WTC11 (cell line): ENCODE measurements around the gene ACTA2. TPM values are rescaled to one million over a fixed set of nuclear protein-coding genes. Genes with fewer than 3 reads are reported as not detected.

Source experiments
- ATAC-seq: fragments of 200-7000 bp; cut with Tn5 transposase; 2 replicates; pipeline ENCODE4 v1.10.0; 2021; ENCODE audit warnings: mild to moderate bottlenecking, moderate library complexity
- CTCF ChIA-PET: fragments of 300-600 bp; sonication (Branson Sonifier 250); formaldehyde crosslinking; loops from one replicate; lab custom pipeline; 2021; ENCODE audit warnings: antibody characterized with exemption; lab: Charles Lee
- POLR2A ChIA-PET: fragments of 350-600 bp; sonication (Branson Sonifier 250); formaldehyde crosslinking; loops from one replicate; lab custom pipeline; 2021; ENCODE audit warnings: antibody characterized with exemption; lab: Charles Lee
- DNase-seq: peaks from one replicate; pipeline ENCODE4 v3.0.0; 2021; ENCODE audit warnings: low spot score
- H3K27ac Mint-ChIP-seq: 2 replicates; pipeline ENCODE4 v1.8.0; 2021; ENCODE audit warnings: mixed read lengths
- H3K27me3 Mint-ChIP-seq: 2 replicates; pipeline ENCODE4 v1.8.0; 2021; ENCODE audit warnings: low read depth, mild to moderate bottlenecking, moderate library complexity, mixed read lengths
- H3K36me3 Mint-ChIP-seq: 2 replicates; pipeline ENCODE4 v1.8.0; 2021; ENCODE audit warnings: mixed read lengths
- H3K4me1 Mint-ChIP-seq: 2 replicates; pipeline ENCODE4 v1.8.0; 2022; ENCODE audit warnings: mixed read lengths
- H3K4me3 Mint-ChIP-seq: 2 replicates; pipeline ENCODE4 v1.8.0; 2021; ENCODE audit warnings: mild to moderate bottlenecking, moderate library complexity, mixed read lengths
- H3K9me3 Mint-ChIP-seq: 2 replicates; pipeline ENCODE4 v1.8.0; 2021; ENCODE audit warnings: mixed read lengths
- ATF1 ChIP-seq: sonication (generic); formaldehyde crosslinking; IDR thresholded peaks from 2 replicates; pipeline ENCODE4 v1.8.1; 2023; ENCODE audit warnings: mild to moderate bottlenecking, moderate library complexity, missing genetic modification reagents
- CREM ChIP-seq: sonication (generic); formaldehyde crosslinking; IDR thresholded peaks from 2 replicates; pipeline ENCODE4 v1.8.1; 2022; ENCODE audit warnings: mild to moderate bottlenecking, missing genetic modification reagents, moderate library complexity
- CTCF ChIP-seq: fragments of 200-600 bp; IDR thresholded peaks from 2 replicates; pipeline ENCODE4 v1.8.0; 2022; ENCODE audit warnings: antibody characterized with exemption
- ELF4 ChIP-seq: sonication (generic); formaldehyde crosslinking; IDR thresholded peaks from 2 replicates; pipeline ENCODE4 v1.8.1; 2022; ENCODE audit warnings: low read depth, mild to moderate bottlenecking, moderate library complexity, missing genetic modification reagents
- EMX1 ChIP-seq: fragments of 250-450 bp; sonication (Bioruptor Pico); IDR thresholded peaks from 2 replicates; pipeline ENCODE4 v1.8.0; 2021; ENCODE audit warnings: mild to moderate bottlenecking
- ESRRA ChIP-seq: sonication (generic); formaldehyde crosslinking; IDR thresholded peaks from 2 replicates; pipeline ENCODE4 v1.8.1; 2022; ENCODE audit warnings: mild to moderate bottlenecking, missing genetic modification reagents, borderline replicate concordance
- FOXP1 ChIP-seq: sonication (generic); formaldehyde crosslinking; IDR thresholded peaks from 2 replicates; pipeline ENCODE4 v1.8.0; 2022; ENCODE audit warnings: missing genetic modification reagents, mild to moderate bottlenecking, moderate library complexity, borderline replicate concordance
- HMGA2 ChIP-seq: fragments of 250-450 bp; sonication (Bioruptor Pico); IDR thresholded peaks from 2 replicates; pipeline ENCODE4 v1.4.0; 2021; ENCODE audit warnings: mild to moderate bottlenecking, moderate library complexity
- IRF1 ChIP-seq: sonication (generic); formaldehyde crosslinking; IDR thresholded peaks from 2 replicates; pipeline ENCODE4 v1.8.0; 2023; ENCODE audit warnings: missing genetic modification reagents
- JAZF1 ChIP-seq: fragments of 250-450 bp; sonication (Bioruptor Pico); IDR thresholded peaks from 2 replicates; pipeline ENCODE4 v1.9.0; 2021; ENCODE audit warnings: moderate library complexity, mild to moderate bottlenecking, inconsistent platforms
- MXD4 ChIP-seq: fragments of 250-450 bp; sonication (Bioruptor Pico); IDR thresholded peaks from 2 replicates; pipeline ENCODE4 v1.8.0; 2021; ENCODE audit warnings: mild to moderate bottlenecking, moderate library complexity, borderline replicate concordance
- NFATC4 ChIP-seq: fragments of 250-450 bp; sonication (Bioruptor Pico); IDR thresholded peaks from 2 replicates; pipeline ENCODE4 v1.9.0; 2021; ENCODE audit warnings: mild to moderate bottlenecking
- NFE2L1 ChIP-seq: sonication (generic); formaldehyde crosslinking; IDR thresholded peaks from 2 replicates; pipeline ENCODE4 v1.8.1; 2023; ENCODE audit warnings: missing genetic modification reagents
- OVOL2 ChIP-seq: fragments of 250-450 bp; sonication (Bioruptor Pico); IDR thresholded peaks from 2 replicates; pipeline ENCODE4 v1.9.0; 2021; ENCODE audit warnings: mild to moderate bottlenecking, borderline replicate concordance
- RELA ChIP-seq: sonication (generic); formaldehyde crosslinking; IDR thresholded peaks from 2 replicates; pipeline ENCODE4 v1.8.1; 2022; ENCODE audit warnings: missing genetic modification reagents, mild to moderate bottlenecking, borderline replicate concordance
- STAT6 ChIP-seq: sonication (generic); formaldehyde crosslinking; conservative IDR thresholded peaks from 2 replicates; pipeline ENCODE4 v1.8.1; 2023; ENCODE audit warnings: mild to moderate bottlenecking, low read depth, missing genetic modification reagents, moderate library complexity
- TEAD1 ChIP-seq: sonication (generic); formaldehyde crosslinking; IDR thresholded peaks from 2 replicates; pipeline ENCODE4 v1.8.0; 2022; ENCODE audit warnings: mild to moderate bottlenecking, missing genetic modification reagents
- TP53 ChIP-seq: sonication (generic); formaldehyde crosslinking; IDR thresholded peaks from 2 replicates; pipeline ENCODE4 v1.8.1; 2023; ENCODE audit warnings: mild to moderate bottlenecking, missing genetic modification reagents
- USF1 ChIP-seq: sonication (generic); formaldehyde crosslinking; IDR thresholded peaks from 2 replicates; pipeline ENCODE4 v1.8.0; 2022; ENCODE audit warnings: mild to moderate bottlenecking, missing genetic modification reagents
- ZBTB21 ChIP-seq: sonication (generic); formaldehyde crosslinking; IDR thresholded peaks from 2 replicates; pipeline ENCODE4 v1.8.1; 2023; ENCODE audit warnings: mild to moderate bottlenecking, missing genetic modification reagents, borderline replicate concordance
- ZNF138 ChIP-seq: sonication (generic); formaldehyde crosslinking; conservative IDR thresholded peaks from 2 replicates; pipeline ENCODE4 v1.8.1; 2022; ENCODE audit warnings: mild to moderate bottlenecking, moderate library complexity, missing genetic modification reagents
- ZNF219 ChIP-seq: sonication (generic); formaldehyde crosslinking; IDR thresholded peaks from 2 replicates; pipeline ENCODE4 v1.8.0; 2023; ENCODE audit warnings: missing genetic modification reagents, mild to moderate bottlenecking, borderline replicate concordance
- ZNF396 ChIP-seq: fragments of 250-450 bp; sonication (Bioruptor Pico); IDR thresholded peaks from 2 replicates; pipeline ENCODE4 v1.8.0; 2021; ENCODE audit warnings: mild to moderate bottlenecking, moderate library complexity, borderline replicate concordance
- ZNF512 ChIP-seq: sonication (generic); formaldehyde crosslinking; IDR thresholded peaks from 2 replicates; pipeline ENCODE4 v1.8.1; 2022; ENCODE audit warnings: missing genetic modification reagents, borderline replicate concordance
- ZSCAN18 ChIP-seq: fragments of 250-450 bp; sonication (Bioruptor Pico); IDR thresholded peaks from 2 replicates; pipeline ENCODE4 v2.1.2; 2022; ENCODE audit warnings: mild to moderate bottlenecking, moderate library complexity
- total RNA-seq: library from RNA; stranded (reverse); gene quantifications from 3 replicates; pipeline ENCODE4 v1.2.3, GENCODE V29; 2021

ACTA2 gene
- total RNA-seq, 1 experiment from 2014 or later = 4.4 TPM

GRCh38 chr10:88911851-88912250 lies 40.7 kb downstream of the ACTA2 start (continued):
- TF ChIP-seq ZNF396 (CRISPR knock-in tag) = no peak
- TF ChIP-seq OVOL2 (CRISPR knock-in tag) = no peak
- TF ChIP-seq FOXP1 (CRISPR knock-in tag) = no peak
- no peak for TF ChIP-seq HMGA2 (CRISPR knock-in tag)
- TF ChIP-seq TEAD1 (CRISPR knock-in tag) = no peak
- no peak for TF ChIP-seq CTCF
- no peak for TF ChIP-seq MXD4 (CRISPR knock-in tag)
- TF ChIP-seq ZNF138 (CRISPR knock-in tag) = no peak
- no peak for TF ChIP-seq EMX1 (CRISPR knock-in tag)
- TF ChIP-seq USF1 (CRISPR knock-in tag) = no peak
- TF ChIP-seq ELF4 (CRISPR knock-in tag) = no peak

GRCh38 chr10:88911116-88911515 lies 41.5 kb downstream of the ACTA2 start:
- no peak overlapping the region for H3K4me3 Mint-ChIP-seq
- ATAC-seq (no peak), DNase-seq (no peak)
- CTCF ChIA-PET = interaction anchor here (1.7 kb wide), 2 partner anchors 22 to 306 kb away, joined by 5 to 7 read pairs; no protein-coding TSS in a partner anchor
- TF ChIP-seq STAT6 (no peak), ZNF512 (CRISPR knock-in tag) (no peak), CREM (CRISPR knock-in tag) (no peak), TP53 (CRISPR knock-in tag) (no peak), ZBTB21 (CRISPR knock-in tag) (no peak), ATF1 (CRISPR knock-in tag) (no peak), NFATC4 (CRISPR knock-in tag) (no peak), ESRRA (CRISPR knock-in tag) (no peak), JAZF1 (no peak), RELA (no peak), ZNF219 (CRISPR knock-in tag) (no peak), IRF1 (no peak), ZSCAN18 (no peak), NFE2L1 (CRISPR knock-in tag) (no peak)
- no peaks in the 10 kb centered on the region for H3K27me3 Mint-ChIP-seq
- no peak overlapping the region for H3K27ac Mint-ChIP-seq
- H3K9me3 Mint-ChIP-seq = no peaks in the 10 kb centered on the region
- peaks cover 3% of the 10 kb centered on the region; the same call in 1 of the 2 replicates for H3K36me3 Mint-ChIP-seq
- POLR2A ChIA-PET = no interaction called here
- H3K4me1 Mint-ChIP-seq = no peaks in the 10 kb centered on the region
